IPS-18a (cell line): ENCODE measurements around the gene SNX5.

Source experiments
- H3K27ac ChIP-seq: one replicate; pipeline ENCODE4 v1.5.1; 2013; ENCODE audit warnings: low read length
- H3K27me3 ChIP-seq: one replicate; pipeline ENCODE4 v1.6.1; 2013; ENCODE audit warnings: mild to moderate bottlenecking, low read length; ENCODE audit not compliant: control insufficient read depth, insufficient read depth
- H3K36me3 ChIP-seq: one replicate; pipeline ENCODE4 v1.6.1; 2013; ENCODE audit warnings: low read depth, low read length; ENCODE audit not compliant: control insufficient read depth
- H3K4me1 ChIP-seq: one replicate; pipeline ENCODE4 v1.6.1; 2013; ENCODE audit warnings: low read depth, low read length; ENCODE audit not compliant: control insufficient read depth
- H3K4me3 ChIP-seq: one replicate; pipeline ENCODE4 v1.5.1; 2013; ENCODE audit warnings: low read length
- H3K9ac ChIP-seq: one replicate; pipeline ENCODE4 v1.6.1; 2013; ENCODE audit warnings: mild to moderate bottlenecking, low read length, moderate library complexity
- H3K9me3 ChIP-seq: one replicate; pipeline ENCODE4 v1.6.1; 2013; ENCODE audit warnings: low read depth, low read length; ENCODE audit not compliant: control insufficient read depth

Gene SNX5

DNA sequence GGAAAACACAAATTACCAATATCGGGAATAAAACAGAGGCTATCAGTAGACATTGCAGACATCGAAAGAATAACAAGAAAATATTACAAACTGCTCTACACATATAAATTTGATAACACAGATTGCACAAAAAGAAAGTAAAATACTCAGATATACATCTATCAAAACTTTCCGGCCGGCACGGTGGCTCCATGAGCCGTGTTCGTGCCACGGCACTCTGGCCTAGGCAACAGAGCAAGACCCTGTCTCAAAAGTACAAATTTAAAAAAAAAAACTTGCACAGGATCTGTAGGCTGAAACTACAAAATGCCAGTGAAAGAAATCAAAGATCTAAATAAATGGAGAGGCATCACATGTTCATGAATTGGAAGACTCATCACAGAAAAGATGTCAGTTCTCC lies 49.4 kb downstream of the SNX5 start:
- Histone ChIP-seq H3K36me3 (no peaks in the 10 kb centered on the region), H3K4me3 (no peak overlapping the region), H3K27me3 (no peaks in the 10 kb centered on the region), H3K9me3 (no peaks in the 10 kb centered on the region), H3K4me1 (no peaks in the 10 kb centered on the region), H3K27ac (no peak overlapping the region), H3K9ac (no peak overlapping the region)

DNA sequence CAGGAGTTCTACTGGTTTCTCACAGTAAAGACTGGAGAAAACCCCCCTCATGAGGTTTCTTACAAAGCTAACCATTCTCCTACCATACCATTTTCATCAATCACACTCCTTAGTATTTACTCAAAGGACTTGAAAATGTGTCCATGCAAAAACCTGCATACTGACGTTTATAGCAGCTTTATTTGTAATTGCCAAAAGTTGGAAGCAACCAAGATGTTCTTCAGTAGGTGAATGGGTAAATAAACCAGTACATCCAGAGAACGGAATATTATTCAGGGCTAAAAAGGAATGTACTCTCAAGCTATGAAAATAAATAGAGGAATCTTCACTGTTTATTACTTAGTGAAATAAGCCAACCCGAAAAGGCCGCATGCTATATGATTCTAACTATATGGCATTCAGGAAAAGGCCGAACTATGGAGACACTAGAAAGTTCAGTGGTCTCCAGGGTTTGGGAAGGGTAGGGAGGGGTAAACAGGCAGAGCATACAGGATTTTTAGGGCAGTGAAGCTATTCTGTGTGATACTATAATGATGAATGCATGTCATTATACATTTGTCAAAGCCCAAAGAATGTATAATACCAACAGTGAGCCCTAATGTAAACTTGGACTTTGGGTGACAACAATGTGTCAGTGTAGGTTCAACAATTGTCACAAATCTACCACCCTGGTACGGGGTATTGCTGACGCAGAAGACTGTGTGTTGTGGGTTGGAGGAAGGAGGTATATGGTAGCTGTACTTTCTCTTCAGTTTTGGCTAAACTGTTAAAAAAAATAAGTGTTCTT lies 50.6 kb downstream of the SNX5 start:
- H3K9ac ChIP-seq, result no peak overlapping the region
- no peak overlapping the region for H3K4me3 ChIP-seq
- H3K27me3 ChIP-seq, result no peaks in the 10 kb centered on the region
- H3K4me1 ChIP-seq, result no peaks in the 10 kb centered on the region
- H3K36me3 ChIP-seq, result no peaks in the 10 kb centered on the region
- no peak overlapping the region for H3K27ac ChIP-seq
- no peaks in the 10 kb centered on the region for H3K9me3 ChIP-seq

DNA sequence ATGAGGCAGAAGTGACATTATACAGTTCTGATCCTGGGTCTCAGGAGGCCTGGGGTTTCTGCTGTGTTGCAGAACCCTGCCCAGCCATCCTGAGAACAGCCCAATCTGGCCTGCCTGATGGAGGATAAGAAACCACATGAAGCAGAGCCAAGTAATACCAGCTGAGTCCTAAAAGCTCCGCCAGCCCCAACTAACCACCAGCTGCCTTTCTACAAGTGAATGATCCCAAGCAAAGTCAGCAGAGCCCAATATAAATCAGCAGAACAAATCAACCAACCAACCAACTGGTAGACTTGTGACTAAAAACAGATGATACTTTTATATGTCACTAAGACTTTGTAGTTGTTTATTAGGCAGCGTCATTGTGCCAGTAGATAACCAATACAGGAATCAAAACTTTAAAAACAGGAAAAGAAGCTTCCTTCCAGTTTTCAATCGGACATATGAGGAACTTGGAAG lies 52.1 kb downstream of the SNX5 start:
- H3K27ac ChIP-seq, result no peak overlapping the region
- no peaks in the 10 kb centered on the region for H3K9me3 ChIP-seq
- no peaks in the 10 kb centered on the region for H3K27me3 ChIP-seq
- no peaks in the 10 kb centered on the region for H3K36me3 ChIP-seq
- no peaks in the 10 kb centered on the region for H3K4me1 ChIP-seq
- no peak overlapping the region for H3K4me3 ChIP-seq
- no peak overlapping the region for H3K9ac ChIP-seq

DNA sequence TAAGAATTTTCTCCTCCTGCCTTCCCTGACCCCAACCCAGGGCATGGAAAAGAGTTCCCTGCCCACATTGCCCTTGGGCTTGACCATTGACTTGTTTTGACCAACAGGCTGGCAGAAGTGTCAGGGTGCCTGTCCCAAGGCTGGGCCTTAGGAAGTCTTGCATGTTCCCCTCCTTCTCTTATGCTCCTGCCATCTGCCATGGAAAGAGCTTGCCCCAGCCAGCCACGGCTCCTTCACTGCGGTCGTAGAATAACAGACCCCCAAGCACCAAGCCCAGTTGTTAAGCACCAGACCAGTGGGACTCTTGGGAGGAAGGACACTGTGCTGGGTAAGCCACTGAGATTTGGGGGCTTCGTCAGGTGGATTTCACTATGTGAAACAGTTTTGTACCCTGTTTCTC lies 53.6 kb downstream of the SNX5 start:
- no peaks in the 10 kb centered on the region for H3K36me3 ChIP-seq
- H3K27me3 ChIP-seq, result no peaks in the 10 kb centered on the region
- no peaks in the 10 kb centered on the region for H3K9me3 ChIP-seq
- H3K4me3 ChIP-seq, result no peak overlapping the region
- no peak overlapping the region for H3K9ac ChIP-seq
- H3K4me1 ChIP-seq, result no peaks in the 10 kb centered on the region
- no peak overlapping the region for H3K27ac ChIP-seq

DNA sequence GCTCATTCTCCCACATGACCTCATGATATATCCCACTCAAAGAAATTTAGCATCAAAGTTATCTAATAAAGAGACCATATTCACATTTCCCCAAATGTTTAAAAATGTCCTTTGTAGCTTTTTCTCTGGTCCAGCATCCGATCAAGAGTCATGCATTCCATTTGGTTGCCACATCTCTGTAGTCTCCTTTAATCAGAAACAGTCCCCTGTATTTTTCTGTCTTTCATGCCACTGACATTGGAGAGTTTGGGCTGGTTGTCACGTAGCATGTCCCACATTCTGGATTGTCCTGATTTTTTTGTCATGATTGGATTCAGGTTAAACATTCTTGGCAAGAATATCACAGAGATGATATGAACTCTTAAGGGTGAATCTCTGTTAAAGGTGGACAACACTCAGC lies 55.7 kb downstream of the SNX5 start:
- Histone ChIP-seq H3K27ac (no peak overlapping the region), H3K36me3 (no peaks in the 10 kb centered on the region), H3K27me3 (no peaks in the 10 kb centered on the region), H3K4me1 (no peaks in the 10 kb centered on the region), H3K9me3 (no peaks in the 10 kb centered on the region), H3K4me3 (no peak overlapping the region), H3K9ac (no peak overlapping the region)

DNA sequence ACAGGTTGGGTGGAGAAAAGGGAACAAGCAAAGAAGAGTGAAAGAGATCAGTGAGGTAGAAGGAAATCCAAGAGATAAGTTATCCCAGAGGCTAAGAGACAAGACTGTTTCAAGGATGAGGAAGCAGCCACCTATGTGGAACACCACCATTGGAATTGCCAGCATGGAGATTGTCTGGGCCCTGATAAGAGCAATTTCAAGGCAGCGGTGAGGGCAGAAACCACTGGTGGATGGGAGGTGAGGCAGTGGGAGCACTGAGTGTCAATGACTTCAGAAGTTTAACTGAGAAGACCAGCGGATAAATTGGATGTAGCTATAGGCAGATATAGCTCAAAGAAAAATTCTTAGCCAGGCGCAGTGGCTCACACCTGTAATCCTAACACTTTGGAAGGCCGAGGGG lies 56.7 kb downstream of the SNX5 start:
- Histone ChIP-seq H3K9ac (no peak overlapping the region), H3K4me1 (no peaks in the 10 kb centered on the region), H3K9me3 (no peaks in the 10 kb centered on the region), H3K4me3 (no peak overlapping the region), H3K36me3 (no peaks in the 10 kb centered on the region), H3K27me3 (no peaks in the 10 kb centered on the region), H3K27ac (no peak overlapping the region)

DNA sequence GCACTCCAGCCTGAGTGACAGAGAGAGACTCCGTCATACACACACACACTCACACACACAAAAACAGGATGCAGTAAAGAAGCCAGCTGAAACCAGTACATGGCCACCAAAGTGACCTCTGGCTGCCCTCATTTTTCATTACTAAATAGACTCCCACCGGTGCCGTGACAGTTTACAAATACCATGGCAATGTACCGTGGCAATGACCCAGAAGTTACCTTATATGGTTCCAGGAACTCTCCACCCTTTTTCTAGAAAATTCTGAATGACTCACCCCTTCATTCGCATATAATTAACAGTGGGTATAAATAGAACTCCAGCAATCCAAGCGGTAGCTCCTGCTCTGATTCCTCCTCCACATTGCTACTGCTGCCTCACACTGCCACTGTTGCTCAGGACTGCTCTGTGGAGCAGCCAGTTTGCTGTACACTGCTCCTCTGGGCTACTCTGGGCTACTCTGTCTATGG lies 57.7 kb downstream of the SNX5 start:
- no peaks in the 10 kb centered on the region for H3K9me3 ChIP-seq
- H3K27ac ChIP-seq, result no peak overlapping the region
- H3K4me3 ChIP-seq, result no peak overlapping the region
- no peaks in the 10 kb centered on the region for H3K4me1 ChIP-seq
- H3K36me3 ChIP-seq, result no peaks in the 10 kb centered on the region
- no peak overlapping the region for H3K9ac ChIP-seq
- H3K27me3 ChIP-seq, result no peaks in the 10 kb centered on the region

DNA sequence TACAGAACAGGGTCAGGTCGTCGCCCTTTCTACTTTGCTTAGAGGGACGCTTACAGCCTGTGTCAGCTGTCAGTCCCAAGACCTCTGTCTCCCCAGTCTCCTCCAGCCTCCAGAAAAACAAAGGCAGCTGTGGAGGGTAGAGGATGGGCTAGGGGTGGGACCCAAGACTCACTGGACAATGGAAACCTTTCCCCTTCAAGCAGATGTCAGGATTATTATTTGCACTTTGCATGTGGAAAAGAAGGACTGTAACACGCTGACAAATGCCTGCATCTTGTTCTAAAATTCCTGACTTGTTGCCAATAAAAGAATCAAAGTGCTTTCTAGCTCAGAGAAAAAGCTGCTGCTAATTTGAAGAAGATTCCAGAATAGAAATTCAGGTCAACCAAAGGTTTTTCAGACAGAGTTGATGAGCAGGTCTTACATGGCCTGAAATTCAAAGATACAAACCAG lies 58.7 kb downstream of the SNX5 start:
- no peak overlapping the region for H3K9ac ChIP-seq
- no peaks in the 10 kb centered on the region for H3K4me1 ChIP-seq
- no peak overlapping the region for H3K4me3 ChIP-seq
- no peaks in the 10 kb centered on the region for H3K36me3 ChIP-seq
- H3K27me3 ChIP-seq, result no peaks in the 10 kb centered on the region
- no peak overlapping the region for H3K27ac ChIP-seq
- no peaks in the 10 kb centered on the region for H3K9me3 ChIP-seq

DNA sequence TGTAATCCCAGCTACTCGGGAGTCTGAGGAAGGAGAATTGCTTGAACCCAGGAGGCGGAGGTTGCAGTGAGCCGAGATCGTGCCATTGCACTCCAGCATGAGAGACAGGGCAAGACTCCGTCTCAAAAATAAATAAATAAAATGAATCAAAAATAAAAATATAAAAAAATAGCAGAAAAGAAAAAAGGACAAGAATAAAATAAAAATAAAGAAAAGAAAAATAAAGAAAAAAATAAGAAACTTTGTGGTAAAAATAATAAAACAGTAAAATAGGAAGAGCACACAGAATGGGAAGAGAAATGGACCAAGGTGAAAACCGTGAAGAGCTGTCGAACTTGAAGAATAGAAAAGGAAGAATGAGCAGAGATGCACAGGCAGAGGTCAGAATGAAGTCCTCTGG lies 63.0 kb downstream of the SNX5 start:
- Histone ChIP-seq H3K4me1 (no peaks in the 10 kb centered on the region), H3K27me3 (no peaks in the 10 kb centered on the region), H3K27ac (no peak overlapping the region), H3K4me3 (no peak overlapping the region), H3K36me3 (no peaks in the 10 kb centered on the region), H3K9me3 (no peaks in the 10 kb centered on the region), H3K9ac (no peak overlapping the region)

DNA sequence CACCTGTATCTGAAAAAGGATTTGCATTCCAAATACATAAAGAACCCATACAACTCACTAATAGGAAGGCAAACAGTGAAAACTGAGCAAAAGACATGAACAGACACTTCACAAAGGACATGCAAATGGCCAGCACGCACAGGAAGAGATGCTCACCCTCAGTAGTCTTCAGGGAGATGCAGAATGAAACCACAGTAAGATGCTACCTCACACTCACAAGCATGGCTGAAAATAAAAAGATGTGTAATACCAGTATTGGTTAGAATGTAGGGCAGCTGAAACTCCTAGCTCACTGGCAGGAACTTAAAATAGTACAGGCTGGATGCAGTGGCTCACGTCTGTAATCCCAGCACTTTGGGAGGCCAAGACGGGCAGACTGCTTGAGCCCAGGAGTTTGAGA lies 64.6 kb downstream of the SNX5 start:
- Histone ChIP-seq H3K36me3 (no peaks in the 10 kb centered on the region), H3K4me1 (no peaks in the 10 kb centered on the region), H3K4me3 (no peak overlapping the region), H3K9ac (no peak overlapping the region), H3K27ac (no peak overlapping the region), H3K27me3 (no peaks in the 10 kb centered on the region), H3K9me3 (no peaks in the 10 kb centered on the region)

DNA sequence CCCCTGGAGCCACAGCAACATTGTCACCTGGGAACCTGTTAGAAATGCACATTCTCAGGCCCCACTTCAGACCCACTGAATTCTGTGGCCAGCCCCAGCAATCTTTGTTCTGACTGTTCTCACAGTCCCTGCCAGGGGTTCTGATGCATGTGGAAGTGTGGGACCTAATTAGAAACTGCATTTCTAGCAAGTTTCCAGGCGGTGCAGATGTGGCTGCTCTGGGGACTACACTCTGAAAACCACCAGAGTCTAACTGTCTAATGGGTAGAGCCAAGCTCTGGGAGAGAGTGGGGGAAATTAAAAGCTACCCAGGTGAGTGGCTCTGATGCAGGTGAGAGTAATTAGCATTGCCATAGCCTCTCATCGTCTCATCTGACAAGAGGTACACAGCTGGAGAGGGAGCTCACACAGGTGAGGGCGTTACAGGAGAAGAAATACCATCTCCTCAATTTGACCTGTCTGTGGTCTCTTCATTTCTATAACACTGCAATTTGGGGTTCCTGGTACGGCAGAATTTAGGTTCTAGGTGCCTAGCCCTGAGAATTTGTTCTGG lies 66.0 kb downstream of the SNX5 start:
- Histone ChIP-seq H3K27ac (no peak overlapping the region), H3K4me1 (no peaks in the 10 kb centered on the region), H3K4me3 (no peak overlapping the region), H3K36me3 (no peaks in the 10 kb centered on the region), H3K9me3 (no peaks in the 10 kb centered on the region), H3K9ac (no peak overlapping the region), H3K27me3 (no peaks in the 10 kb centered on the region)

DNA sequence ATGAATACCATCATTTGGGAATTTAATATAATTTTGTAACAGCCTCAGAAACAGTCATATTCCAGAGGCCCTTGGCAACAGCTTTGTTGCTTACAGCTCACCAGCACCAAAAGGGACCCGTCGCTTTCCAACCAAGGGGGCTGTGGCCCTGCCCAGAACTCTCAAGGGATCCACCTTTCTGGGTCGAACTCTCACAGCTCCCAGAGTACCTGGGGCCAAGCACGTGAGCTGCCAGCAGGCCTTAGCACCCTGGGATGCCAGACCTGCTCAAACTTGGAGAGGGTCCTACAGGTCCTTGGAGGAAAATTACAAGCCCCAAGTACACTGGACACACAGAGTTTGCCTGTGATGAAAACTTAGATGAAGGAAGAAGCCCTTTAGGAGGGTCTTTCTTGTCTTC lies 66.6 kb downstream of the SNX5 start:
- Histone ChIP-seq H3K4me1 (peaks cover under 1% of the 10 kb centered on the region), H3K9ac (no peak overlapping the region), H3K27ac (no peak overlapping the region), H3K9me3 (no peaks in the 10 kb centered on the region), H3K36me3 (no peaks in the 10 kb centered on the region), H3K4me3 (no peak overlapping the region), H3K27me3 (no peaks in the 10 kb centered on the region)
